NCI-H146 (cell line): ENCODE data around the gene ADGRG2.

ENCODE experiments used
- DNase-seq: peaks from one replicate; lab custom pipeline; 2025; lab: John Stamatoyannopoulos, UW

The ADGRG2 gene

GRCh38 chrX:18955676-18956075 lies 166.6 kb downstream of the ADGRG2 start:
- no peak for DNase-seq

- DNase-seq, result no peak
Measured at GRCh38 chrX:18951032-18951431, 171.2 kb downstream of the ADGRG2 start.

- no peak for DNase-seq
Measured at GRCh38 chrX:18949944-18950301, 172.3 kb downstream of the ADGRG2 start.

- no peak for DNase-seq
Measured at GRCh38 chrX:18949291-18949943, 172.9 kb downstream of the ADGRG2 start.

- no peak for DNase-seq
Measured at GRCh38 chrX:18946611-18947010, 175.7 kb downstream of the ADGRG2 start.

GRCh38 chrX:18946157-18946556 lies 176.1 kb downstream of the ADGRG2 start:
- no peak for DNase-seq

GRCh38 chrX:18945483-18945882 lies 176.8 kb downstream of the ADGRG2 start:
- no peak for DNase-seq

GRCh38 chrX:18944482-18944881 lies 177.8 kb downstream of the ADGRG2 start:
- DNase-seq, result no peak

- DNase-seq, result no peak
Measured at GRCh38 chrX:18941896-18942295, 180.4 kb downstream of the ADGRG2 start.
